ENCODE data around the gene SMYD5.

Gene SMYD5

DNA sequence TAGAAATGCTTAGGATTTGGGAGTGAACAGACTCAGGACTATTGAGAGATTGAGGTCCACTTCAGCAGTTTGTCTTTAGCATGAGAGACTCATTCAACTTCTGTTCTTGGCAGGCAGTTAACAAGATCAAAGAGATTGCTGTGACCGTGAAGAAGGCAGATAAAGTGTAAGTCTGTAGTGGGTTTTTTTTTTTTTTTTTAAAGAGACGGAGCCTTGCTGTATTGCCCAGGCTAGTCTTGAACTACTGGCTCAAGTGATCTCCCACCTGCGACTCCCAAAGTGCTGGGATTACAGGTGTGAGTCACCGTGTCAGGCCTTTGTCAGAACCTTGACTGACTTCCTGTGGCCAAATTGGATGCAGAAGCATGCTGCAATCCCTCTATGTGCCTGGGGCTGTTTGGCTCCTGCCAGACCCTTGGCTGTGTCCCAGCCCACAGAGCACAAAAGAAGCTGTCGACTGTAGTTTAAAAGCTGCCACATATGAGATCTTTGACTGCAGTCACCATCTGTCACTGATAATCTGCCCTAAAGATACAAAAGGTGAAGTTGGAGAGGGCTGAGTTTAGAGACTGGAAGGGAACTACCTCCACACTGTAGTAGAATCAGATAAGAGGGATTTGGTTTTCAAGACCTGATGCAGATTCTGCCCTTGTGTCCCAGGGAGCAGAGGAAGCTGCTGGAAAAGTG is 30.0 kb downstream of the SMYD5 start:
- peak; percentile 59 for DNase-seq

- DNase-seq: no peak
These were observed 30.5 kb downstream of the SMYD5 start for GRCh38 chr2:73244580-73244979.

DNA sequence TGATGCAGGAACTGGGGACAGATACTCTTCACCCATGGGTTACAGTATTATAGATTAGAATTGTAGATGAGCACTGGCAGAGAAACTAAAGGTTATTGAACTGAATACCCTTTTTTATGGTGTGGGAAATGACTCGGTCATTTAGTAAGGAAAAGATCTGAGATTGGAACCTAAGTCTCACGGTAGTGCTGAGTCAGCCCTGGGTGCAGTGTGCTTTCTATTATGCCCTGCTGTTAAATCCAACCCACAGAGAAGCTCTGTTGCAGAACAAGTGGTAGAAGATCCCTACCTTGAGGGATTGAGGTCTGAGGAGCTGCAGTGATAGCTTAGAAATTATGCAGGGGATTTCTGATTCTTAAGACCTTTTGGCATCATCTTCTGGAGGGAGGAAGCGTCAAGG is 32.8 kb downstream of the SMYD5 start:
- DNase-seq: no peak

DNA sequence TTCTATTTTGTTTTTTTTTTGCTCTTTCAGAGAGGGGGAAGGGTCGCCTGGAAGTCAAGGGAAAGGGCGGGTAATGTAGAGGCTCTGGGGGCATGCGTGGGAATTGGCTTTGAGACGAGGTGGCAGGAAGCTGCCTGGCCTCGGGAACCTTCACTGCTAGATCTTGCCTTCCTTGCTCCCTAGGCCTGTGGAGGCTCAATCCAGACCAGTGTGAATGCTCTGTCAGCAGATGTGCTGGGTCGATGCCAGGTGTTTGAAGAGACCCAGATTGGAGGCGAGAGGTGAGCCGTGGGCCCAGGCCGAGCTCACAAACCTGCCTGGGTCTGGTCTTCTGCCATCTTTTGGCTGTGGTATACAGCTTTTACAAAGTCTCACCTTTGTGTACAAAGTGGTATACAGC is 35.6 kb downstream of the SMYD5 start:
- no peak for DNase-seq

GRCh38 chr2:73250872-73251846 is 37.1 kb downstream of the SMYD5 start:
- DNase-seq: no peak

GRCh38 chr2:73252238-73253027 is 38.4 kb downstream of the SMYD5 start:
- no peak for DNase-seq

DNA sequence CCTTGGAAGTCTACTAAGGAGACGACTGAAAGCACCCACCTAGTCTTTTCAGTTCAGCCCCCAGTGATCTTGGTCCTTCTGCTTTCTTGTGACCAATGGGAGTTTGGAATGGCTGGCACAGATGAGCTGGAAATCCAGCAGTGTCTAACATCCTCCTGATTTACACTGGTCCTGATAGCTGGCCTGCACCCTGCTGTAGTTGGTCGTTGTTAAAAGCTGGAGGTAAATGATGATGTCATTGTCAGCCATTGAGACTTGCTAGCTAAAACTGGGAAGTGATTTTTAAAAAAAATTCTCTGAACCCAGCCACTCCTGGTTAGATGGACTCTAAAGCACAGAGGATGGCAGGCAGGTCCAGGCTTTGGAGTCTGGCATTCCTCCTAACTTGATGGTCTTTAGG is 39.4 kb downstream of the SMYD5 start:
- DNase-seq: no peak

- no peak for DNase-seq
These were observed 39.9 kb downstream of the SMYD5 start for GRCh38 chr2:73253901-73254300.

DNA sequence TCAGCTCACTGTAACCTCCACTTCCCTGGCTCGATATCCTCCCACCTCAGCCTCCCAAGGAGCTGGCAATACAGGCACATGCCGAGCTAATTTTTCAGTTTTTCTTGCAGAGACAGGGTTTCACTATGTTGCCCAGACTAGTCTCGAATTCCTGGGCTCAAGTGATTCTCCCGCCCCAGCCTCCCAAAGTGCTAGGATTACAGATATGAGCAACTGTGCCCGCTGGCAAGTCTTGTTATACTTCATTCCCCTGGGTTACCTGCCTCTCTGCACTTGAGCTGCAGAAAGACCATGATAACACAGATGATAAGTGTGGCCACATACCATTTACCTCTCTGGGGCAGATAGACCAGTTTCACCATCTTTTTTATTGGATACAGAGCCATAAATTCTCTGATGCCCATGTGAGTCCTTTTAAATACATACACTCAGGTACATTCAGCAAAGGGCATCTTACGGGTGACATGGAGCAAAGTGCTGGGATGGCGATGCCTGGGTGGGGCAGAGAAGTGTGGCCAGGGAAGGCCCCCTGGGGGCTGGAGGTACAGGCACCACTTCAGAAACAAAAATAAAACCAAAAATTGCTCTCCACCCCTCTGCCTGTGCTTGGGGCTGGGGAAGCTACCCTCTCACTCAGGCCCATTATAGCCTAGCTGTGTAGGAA is 40.4 kb downstream of the SMYD5 start:
- no peak for DNase-seq

DNA sequence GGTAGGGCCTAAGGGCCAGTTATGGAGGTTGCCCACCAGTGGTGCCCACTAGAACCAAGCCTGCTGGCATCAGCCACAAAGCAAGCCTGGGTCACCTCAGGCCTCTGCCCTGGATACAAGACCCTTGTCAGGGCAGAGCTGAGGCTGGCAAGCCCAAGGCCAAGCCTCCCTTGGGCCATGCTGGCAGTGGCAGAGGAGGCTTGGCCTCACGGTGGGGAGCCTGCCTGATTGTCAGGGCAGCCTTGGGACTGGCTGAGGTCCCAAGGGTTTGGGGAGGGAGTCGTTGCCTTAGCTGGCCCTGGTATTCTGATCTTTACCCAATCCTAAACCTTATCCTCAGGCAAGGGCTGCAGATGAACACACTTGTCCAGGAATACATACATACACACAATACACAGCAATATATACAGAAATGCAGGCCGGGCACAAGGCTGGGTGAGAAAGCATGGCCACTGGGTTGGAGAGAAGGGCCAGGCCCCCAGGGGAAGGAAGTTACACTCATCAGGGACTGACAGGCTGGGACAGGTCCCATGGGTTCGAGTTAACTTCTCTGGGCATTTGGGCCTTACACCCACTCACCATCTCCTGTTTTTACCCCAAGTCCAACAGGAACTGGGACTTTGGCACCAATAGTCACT is 41.1 kb downstream of the SMYD5 start:
- DNase-seq: no peak

GRCh38 chr2:73255907-73256617 is 42.0 kb downstream of the SMYD5 start:
- DNase-seq: no peak

DNA sequence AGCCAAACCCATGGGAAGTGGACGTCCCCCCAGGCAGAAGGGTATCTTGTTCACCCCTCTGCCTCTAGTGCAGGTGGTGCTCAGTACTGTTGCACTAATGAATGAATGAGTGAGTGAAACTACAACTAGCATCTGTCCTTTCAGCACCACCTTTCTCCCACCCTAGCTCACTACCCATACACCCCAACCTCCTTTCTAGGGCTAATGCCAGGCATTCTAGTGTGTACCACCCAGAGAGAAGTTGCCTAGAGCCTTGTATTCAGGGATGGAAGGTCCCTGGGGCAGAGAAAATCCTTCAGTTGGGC is 42.5 kb downstream of the SMYD5 start:
- DNase-seq: no peak

DNA sequence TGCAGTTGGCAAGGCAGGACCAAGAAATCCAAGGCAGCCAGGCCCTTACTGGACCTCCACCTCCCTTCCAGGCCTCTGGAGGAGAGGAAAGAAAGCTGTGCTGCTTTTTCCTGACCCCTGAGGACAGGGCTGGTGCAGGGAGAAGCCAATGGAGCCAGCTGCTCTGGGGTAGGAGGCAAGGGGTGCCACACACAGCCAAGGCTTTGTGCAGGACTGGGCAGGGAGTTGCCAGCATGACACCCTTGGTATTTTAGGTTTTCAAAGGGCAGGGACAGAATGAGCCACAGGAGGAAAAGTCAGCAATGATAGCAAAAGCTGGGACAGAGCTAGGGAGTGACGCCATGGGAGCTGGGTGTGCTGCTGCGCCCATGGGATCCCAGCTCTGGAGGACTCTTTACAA is 43.0 kb downstream of the SMYD5 start:
- no peak for DNase-seq

- DNase-seq: no peak
These were observed 43.5 kb downstream of the SMYD5 start for GRCh38 chr2:73257425-73258125.

- no peak for DNase-seq
These were observed 44.3 kb downstream of the SMYD5 start for GRCh38 chr2:73258186-73258912.

- no peak for DNase-seq
These were observed 44.8 kb downstream of the SMYD5 start for GRCh38 chr2:73258913-73259215.

GRCh38 chr2:73259276-73259675 is 45.2 kb downstream of the SMYD5 start:
- no peak for DNase-seq

DNA sequence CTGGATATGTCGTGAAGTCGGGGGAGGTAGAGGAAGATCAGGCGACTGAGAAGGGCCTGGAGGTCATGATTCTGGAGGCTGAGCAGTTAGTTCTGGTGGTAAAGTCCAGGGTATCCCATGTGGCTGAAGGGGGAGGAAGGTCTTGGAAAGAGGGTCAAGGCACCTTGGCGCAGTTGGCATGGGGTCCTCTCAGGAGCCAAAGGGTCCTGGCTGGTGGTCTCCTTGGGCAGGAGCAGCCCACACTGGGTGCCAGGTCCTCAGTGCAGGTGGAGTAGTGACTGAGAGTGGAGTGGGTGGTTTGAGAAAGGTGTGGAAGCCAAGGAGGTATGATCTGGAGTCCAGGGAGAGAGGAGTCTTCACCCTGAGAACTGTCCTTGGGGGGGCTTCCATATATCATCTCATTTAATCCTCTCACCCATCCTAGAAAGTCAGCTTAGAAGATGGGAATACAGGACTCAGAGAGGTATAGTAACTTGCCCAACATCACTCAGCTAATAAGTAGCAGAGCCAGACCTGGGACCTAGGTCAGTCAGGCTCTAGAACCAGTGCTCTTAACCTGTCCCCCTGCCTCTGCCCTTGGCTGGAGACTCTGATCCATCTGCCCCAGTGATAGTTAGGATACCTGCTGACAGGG is 45.8 kb downstream of the SMYD5 start:
- DNase-seq: no peak

GRCh38 chr2:73260338-73260984 is 46.4 kb downstream of the SMYD5 start:
- no peak for DNase-seq

All from NCI-H1694 treated with DMSO at 0.1 percent for 48 hours (cell line).